HAP-1 (cell line): ENCODE data around the gene KRT72.

Experiments
- DNase-seq, 2 experiments: peaks; one replicate each; pipeline ENCODE4 v3.0.0-alpha.2; 2016 to 2020; ENCODE audit warnings: low spot score in 2 of 2
- H3K27me3 ChIP-seq: fragments of 250-450 bp; sonication (Bioruptor Pico); 2 replicates; pipeline ENCODE4 v1.5.1; 2020; ENCODE audit warnings: low read depth, mild to moderate bottlenecking, moderate library complexity
- H3K36me3 ChIP-seq: fragments of 250-450 bp; sonication (Bioruptor Pico); replicated peaks from 2 replicates; pipeline ENCODE4 v1.5.1; 2020; ENCODE audit warnings: mild to moderate bottlenecking
- H3K4me1 ChIP-seq: fragments of 250-450 bp; sonication (Bioruptor Pico); 2 replicates; pipeline ENCODE4 v1.5.1; 2020; ENCODE audit warnings: mild to moderate bottlenecking
- H3K4me3 ChIP-seq: fragments of 250-450 bp; sonication (Bioruptor Pico); 2 replicates; pipeline ENCODE4 v1.5.1; 2020; ENCODE audit warnings: mild to moderate bottlenecking, moderate library complexity
- H3K9me3 ChIP-seq: fragments of 250-450 bp; sonication (Bioruptor Pico); 2 replicates; pipeline ENCODE4 v1.5.1; 2020; ENCODE audit warnings: mild to moderate bottlenecking, moderate library complexity
- in situ Hi-C: fragments of 300-500 bp; cut with MboI; formaldehyde crosslinking; loops from 3 replicates; pipeline ENCODE4 v1.14.3; 2020; ENCODE audit warnings: low sequenced_read_pairs, inconsistent platforms, mixed read lengths

Gene KRT72

GRCh38 chr12:52551216-52551865 is 49.9 kb downstream of the KRT72 start:
- in situ Hi-C loops: no loop called here
- Histone ChIP-seq H3K27me3 (peaks cover 19% of the 10 kb centered on the region), H3K4me1 (no peaks in the 10 kb centered on the region), H3K9me3 (no peaks in the 10 kb centered on the region), H3K36me3 (no peaks in the 10 kb centered on the region), H3K4me3 (no peak overlapping the region)
- DNase-seq: no peak

GRCh38 chr12:52546126-52546525 is 55.1 kb downstream of the KRT72 start:
- H3K36me3 ChIP-seq: no peaks in the 10 kb centered on the region
- in situ Hi-C loops: no loop called here
- H3K4me1 ChIP-seq: no peaks in the 10 kb centered on the region
- no peaks in the 10 kb centered on the region for H3K9me3 ChIP-seq
- no peaks in the 10 kb centered on the region; the same call in 1 of the 2 replicates for H3K27me3 ChIP-seq
- DNase-seq: no peak
- H3K4me3 ChIP-seq: no peak overlapping the region

GRCh38 chr12:52543985-52544883 is 57.0 kb downstream of the KRT72 start:
- Histone ChIP-seq H3K4me1 (no peaks in the 10 kb centered on the region), H3K36me3 (no peaks in the 10 kb centered on the region), H3K4me3 (no peak overlapping the region), H3K9me3 (no peaks in the 10 kb centered on the region), H3K27me3 (no peaks in the 10 kb centered on the region)
- in situ Hi-C loops: no loop called here
- DNase-seq: no peak

GRCh38 chr12:52542785-52543318 is 58.4 kb downstream of the KRT72 start:
- H3K4me3 ChIP-seq: no peak overlapping the region
- DNase-seq: no peak
- H3K4me1 ChIP-seq: no peaks in the 10 kb centered on the region

GRCh38 chr12:52542157-52542556 is 59.1 kb downstream of the KRT72 start:
- Histone ChIP-seq H3K27me3 (no peaks in the 10 kb centered on the region), H3K4me3 (no peak overlapping the region), H3K4me1 (no peaks in the 10 kb centered on the region), H3K9me3 (no peaks in the 10 kb centered on the region), H3K36me3 (no peaks in the 10 kb centered on the region)
- no peak for DNase-seq
- in situ Hi-C loops: no loop called here

More at GRCh38 chr12:52542785-52543318, 58.4 kb downstream of the KRT72 start:
- H3K36me3 ChIP-seq: no peaks in the 10 kb centered on the region
- in situ Hi-C loops: no loop called here
- no peaks in the 10 kb centered on the region for H3K9me3 ChIP-seq
- no peaks in the 10 kb centered on the region for H3K27me3 ChIP-seq

GRCh38 chr12:52541709-52542108 is 59.6 kb downstream of the KRT72 start:
- H3K4me1 ChIP-seq: no peaks in the 10 kb centered on the region
- no peaks in the 10 kb centered on the region for H3K27me3 ChIP-seq
- H3K36me3 ChIP-seq: no peaks in the 10 kb centered on the region
- no peak for DNase-seq
- no peak overlapping the region for H3K4me3 ChIP-seq
- in situ Hi-C loops: no loop called here
- H3K9me3 ChIP-seq: no peaks in the 10 kb centered on the region

GRCh38 chr12:52540531-52540930 is 60.7 kb downstream of the KRT72 start:
- Histone ChIP-seq H3K27me3 (no peaks in the 10 kb centered on the region), H3K4me3 (no peak overlapping the region), H3K36me3 (no peaks in the 10 kb centered on the region), H3K4me1 (no peaks in the 10 kb centered on the region), H3K9me3 (no peaks in the 10 kb centered on the region)
- DNase-seq: no peak
- in situ Hi-C loops: no loop called here

- DNase-seq: no peak
- Histone ChIP-seq H3K27me3 (no peaks in the 10 kb centered on the region), H3K36me3 (no peaks in the 10 kb centered on the region), H3K4me3 (no peak overlapping the region), H3K4me1 (no peaks in the 10 kb centered on the region), H3K9me3 (no peaks in the 10 kb centered on the region)
- in situ Hi-C loops: no loop called here
These were observed 61.5 kb downstream of the KRT72 start for GRCh38 chr12:52539821-52540173.

- Histone ChIP-seq H3K4me3 (no peak overlapping the region), H3K9me3 (no peaks in the 10 kb centered on the region), H3K36me3 (no peaks in the 10 kb centered on the region), H3K4me1 (no peaks in the 10 kb centered on the region), H3K27me3 (no peaks in the 10 kb centered on the region)
- no peak for DNase-seq
- in situ Hi-C loops: no loop called here
These were observed 62.0 kb downstream of the KRT72 start for GRCh38 chr12:52539083-52539820.

- no peak overlapping the region for H3K4me3 ChIP-seq
- no peaks in the 10 kb centered on the region for H3K4me1 ChIP-seq
- in situ Hi-C loops: no loop called here
- no peaks in the 10 kb centered on the region for H3K9me3 ChIP-seq
- no peaks in the 10 kb centered on the region; the same call in 1 of the 2 replicates for H3K27me3 ChIP-seq
- H3K36me3 ChIP-seq: no peaks in the 10 kb centered on the region
- DNase-seq: no peak
These were observed 64.2 kb downstream of the KRT72 start for GRCh38 chr12:52537101-52537500.
